Measurements from ENCODE around the gene CASR.

Gene CASR

DNA sequence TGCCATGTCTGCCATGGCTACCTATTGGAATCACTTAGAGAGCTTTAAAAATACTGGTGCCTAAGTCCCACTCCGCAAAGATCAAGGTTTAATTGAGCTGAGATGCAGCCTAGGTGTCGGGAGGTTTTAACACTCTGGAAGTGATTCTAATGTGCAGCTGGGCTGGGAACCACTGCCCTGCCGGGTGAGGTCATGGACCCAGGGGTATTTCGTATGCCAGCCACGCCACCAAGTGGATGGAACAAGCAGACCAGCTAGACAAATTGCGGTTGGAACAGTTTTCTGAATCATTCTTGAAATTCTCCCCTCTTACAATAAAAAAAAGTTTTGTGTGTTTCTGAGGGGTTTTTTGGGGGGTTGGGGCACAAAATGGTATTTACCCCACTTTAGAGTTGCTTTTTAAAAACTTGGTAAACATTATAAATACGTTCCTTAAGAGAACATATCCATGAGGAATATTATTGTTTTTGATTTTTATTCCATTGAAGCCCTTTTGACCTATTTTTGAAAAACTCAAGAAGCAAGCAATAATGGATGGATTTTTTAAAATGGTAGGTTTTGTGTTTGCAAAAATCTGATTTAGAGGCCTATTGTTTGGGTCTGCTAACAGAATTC is 75.4 kb downstream of the CASR start:
- no peak for DNase-seq (ENCODE audit: low spot score)

DNA sequence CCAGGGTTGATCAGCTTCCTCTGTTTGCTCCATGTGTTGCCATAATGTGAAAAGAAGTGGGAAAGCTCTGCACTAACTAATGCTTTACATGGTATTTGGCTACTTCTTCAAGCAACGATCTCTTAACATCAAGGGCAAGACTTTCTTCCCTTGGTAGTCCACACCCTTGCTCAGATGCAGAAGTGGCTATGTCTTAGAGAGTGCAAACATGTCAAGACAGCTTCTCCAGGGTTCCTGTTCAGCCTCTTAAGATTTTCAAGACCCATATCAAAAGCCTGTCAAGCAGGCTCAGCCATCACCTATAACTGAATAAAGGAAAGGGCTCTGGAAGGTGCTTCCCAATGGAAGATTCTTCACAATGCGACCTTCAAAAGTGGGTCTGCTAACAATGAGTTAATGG is 76.7 kb downstream of the CASR start:
- DNase-seq (ENCODE audit: low spot score) = no peak

DNA sequence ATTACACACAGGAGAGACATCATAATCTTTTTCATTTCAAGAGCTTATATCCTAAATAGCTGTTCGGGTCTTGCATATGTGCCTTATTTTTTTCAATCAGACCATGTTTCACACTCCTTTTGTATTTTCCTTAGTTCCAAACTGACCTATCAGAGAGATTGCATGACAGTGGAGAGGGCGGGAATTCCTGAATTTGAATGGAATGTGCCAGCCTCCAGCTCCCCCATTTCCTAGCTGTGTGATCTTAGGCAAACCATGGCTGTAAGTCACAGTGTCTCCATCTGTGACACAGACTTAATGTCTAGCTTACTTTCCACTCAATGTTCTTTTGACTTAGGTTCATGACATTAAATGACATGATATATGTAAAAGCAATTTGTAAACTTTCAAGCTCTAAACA is 79.6 kb downstream of the CASR start:
- DNase-seq (ENCODE audit: low spot score) = no peak

DNA sequence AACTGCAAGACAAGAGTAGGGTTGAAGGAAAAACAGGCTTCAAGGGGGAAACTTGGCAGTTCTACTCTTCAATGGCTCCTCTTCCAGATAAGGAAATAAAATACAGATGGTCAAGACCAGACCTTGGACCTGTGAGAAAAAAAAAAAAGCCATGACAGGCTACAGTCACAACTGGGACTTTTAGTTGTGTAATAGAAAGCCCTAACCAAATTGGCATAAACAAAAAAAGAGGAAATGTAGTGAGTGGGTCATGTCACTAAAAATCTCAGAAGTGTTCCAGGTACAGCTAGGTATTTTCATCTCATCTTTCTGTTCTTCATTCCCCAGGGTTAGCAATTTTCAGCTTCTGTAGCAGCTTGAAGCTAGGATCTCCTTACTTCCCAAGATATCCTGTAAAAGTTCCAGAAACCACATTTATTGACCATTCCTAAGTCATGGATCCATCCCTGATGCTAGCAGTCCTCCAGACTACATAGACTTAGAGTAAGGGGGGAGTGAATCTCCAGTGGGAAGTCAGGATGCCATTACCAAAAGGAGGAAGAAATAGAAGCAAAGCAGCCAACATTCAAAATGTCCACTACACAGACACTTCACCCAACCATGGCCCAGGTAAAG is 80.6 kb downstream of the CASR start:
- no peak for DNase-seq (ENCODE audit: low spot score)

DNA sequence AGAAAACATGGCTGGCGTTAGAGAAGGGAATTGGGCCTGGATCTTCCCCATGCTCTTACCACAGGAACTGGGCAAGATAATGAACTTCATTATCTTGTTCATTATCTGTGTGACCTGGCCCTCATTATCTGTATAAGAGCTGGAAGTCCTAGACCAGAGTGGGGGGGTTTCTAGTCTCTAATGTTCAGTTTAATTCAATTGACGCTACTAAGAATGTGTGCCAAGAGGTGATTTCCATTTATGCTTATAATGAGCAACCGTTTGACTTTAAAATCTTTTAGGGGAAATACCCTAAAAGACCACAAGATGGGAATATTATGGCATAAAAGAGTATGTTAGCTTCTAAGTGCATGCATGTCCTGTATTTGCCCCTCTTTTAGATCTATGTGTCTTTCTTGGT is 82.5 kb downstream of the CASR start:
- no peak for DNase-seq (ENCODE audit: low spot score)

DNA sequence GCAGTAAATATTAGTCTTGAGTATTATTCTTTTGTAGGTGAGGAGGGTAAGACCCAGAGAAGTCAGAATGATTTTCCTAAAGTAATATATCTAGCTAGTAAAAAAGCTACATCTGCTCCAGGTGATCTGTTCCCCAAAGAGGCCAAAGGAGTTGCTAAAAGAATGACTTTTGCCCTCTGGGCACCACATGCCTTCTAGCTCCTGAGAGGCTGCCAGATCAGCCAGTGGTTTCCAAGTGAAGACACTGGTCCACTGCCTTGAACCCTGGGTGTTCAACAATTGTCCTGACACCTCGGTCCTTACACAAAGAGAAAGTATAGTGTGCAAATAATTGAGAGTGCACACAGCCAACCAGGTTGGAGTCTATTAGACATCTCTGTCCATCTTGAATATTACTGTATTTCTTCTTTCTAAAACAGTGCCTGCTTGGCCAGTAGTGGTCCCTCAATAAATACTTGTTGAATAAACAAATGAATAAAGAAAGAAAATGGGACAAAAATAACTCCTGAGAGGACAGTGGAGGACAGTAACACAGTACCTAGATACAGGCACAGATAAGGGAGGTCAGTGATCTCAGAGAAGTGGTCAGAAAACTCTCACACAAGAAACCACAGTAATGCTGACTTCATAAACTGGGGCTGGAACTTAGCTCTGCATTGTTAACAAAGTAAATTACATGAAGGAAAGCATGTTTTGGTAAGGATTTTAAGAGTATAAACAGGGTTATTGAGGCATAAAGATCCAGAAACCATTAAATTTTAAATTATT is 85.0 kb downstream of the CASR start:
- DNase-seq (ENCODE audit: low spot score) = no peak

DNA sequence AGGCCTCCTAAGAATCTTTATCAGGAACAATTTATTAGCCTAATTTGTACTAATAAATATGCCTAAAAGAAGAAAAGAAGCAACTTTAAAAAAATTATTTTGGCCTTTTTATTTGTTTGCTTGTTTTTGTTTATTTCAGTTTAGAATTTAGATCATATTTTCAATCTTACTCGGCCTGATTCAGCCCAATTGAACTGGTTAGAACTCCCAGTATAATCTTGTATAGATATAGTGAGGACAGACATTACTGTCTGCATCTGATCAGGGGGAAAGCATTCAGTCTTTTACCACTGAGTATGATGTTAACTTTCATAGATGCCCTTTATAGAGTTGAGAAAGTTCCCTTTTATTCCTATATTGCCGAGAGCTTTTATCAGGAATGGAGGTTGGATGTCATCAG is 85.6 kb downstream of the CASR start:
- no peak for DNase-seq (ENCODE audit: low spot score)

DNA sequence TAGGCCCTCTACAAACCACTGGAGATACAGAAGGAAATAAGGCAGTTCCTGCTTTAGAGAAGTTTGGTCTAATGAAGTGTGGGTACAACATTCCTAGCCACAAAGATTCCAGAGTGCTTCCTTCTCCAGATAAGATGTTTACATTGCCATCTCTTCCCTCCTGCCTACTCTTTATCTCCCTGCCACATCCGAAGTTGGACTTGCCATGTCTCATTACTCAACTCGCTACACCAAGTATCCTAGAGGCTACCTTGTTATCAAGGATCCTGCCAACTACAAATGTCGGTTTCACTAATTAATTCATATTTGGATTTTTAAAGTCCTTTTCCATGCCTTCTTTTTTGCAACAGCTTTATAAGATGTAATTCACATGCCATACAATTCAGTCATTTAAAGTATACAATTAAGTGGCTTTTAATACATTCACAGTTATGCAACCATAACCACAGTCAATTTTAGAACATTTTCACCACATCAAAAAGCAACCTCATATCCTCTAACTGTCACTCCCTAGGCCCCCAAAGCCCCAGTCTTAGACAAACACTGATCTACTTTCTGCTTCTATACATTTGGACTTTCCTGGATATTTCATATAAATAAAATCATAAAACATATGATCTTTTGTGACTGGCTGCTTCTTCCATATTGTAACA is 87.9 kb downstream of the CASR start:
- no peak for DNase-seq (ENCODE audit: low spot score)

DNA sequence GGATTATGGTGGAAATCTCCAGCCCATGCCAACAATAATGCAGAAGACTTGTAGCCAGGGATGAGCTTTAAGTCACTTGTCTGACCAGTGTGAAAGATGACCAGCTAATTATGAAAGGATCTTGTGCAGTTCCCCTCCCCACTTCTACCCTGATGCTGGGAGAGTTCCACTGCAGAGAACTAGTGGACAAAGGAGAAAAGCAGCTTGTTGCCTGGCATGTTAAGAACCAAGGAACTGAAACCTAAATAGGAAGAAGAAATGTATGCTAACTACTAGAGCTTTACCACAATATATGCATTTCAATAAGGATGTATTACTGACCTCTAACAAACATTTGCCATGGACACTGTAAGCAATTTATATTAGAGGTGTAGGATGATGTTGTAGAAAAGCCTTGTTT is 89.4 kb downstream of the CASR start:
- no peak for DNase-seq (ENCODE audit: low spot score)

DNA sequence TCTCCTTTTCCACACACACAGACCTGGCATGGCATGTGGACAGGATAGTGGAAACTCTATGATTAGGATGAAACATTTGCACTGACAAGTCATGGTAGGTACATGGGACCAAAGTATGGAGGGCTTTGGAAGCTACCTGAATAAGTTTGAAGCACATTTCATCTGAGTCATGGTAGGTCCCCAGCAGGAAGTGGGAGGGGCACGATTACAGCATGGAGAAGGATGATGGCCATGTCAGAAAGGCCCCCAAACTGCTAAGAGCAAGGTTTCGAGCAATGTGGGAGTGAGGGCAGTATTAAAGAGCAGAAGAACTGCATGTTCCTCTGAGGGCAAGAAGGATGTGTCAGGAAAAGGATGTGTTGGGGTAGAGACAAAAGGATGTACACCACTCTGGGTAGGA is 90.0 kb downstream of the CASR start:
- DNase-seq (ENCODE audit: low spot score) = no peak

DNA sequence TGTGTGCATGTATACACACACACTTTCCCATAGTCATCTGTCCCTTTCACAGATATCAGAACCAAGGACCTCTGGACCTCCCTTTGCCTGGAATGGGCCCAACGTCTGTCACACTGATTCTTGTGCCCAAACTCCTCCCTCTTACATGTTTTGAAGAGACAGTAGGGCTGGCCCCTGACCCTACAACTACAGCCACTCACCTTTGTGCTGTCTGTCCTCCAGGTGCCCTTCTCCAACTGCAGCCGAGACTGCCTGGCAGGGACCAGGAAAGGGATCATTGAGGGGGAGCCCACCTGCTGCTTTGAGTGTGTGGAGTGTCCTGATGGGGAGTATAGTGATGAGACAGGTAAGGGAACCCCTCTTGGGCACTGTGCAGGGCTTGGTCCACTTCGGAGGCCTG is 98.4 kb downstream of the CASR start:
- no peak for DNase-seq (ENCODE audit: low spot score)

DNA sequence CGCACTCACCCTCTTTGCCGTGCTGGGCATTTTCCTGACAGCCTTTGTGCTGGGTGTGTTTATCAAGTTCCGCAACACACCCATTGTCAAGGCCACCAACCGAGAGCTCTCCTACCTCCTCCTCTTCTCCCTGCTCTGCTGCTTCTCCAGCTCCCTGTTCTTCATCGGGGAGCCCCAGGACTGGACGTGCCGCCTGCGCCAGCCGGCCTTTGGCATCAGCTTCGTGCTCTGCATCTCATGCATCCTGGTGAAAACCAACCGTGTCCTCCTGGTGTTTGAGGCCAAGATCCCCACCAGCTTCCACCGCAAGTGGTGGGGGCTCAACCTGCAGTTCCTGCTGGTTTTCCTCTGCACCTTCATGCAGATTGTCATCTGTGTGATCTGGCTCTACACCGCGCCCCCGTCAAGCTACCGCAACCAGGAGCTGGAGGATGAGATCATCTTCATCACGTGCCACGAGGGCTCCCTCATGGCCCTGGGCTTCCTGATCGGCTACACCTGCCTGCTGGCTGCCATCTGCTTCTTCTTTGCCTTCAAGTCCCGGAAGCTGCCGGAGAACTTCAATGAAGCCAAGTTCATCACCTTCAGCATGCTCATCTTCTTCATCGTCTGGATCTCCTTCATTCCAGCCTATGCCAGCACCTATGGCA is 100.5 kb downstream of the CASR start:
- DNase-seq (ENCODE audit: low spot score) = no peak

DNA sequence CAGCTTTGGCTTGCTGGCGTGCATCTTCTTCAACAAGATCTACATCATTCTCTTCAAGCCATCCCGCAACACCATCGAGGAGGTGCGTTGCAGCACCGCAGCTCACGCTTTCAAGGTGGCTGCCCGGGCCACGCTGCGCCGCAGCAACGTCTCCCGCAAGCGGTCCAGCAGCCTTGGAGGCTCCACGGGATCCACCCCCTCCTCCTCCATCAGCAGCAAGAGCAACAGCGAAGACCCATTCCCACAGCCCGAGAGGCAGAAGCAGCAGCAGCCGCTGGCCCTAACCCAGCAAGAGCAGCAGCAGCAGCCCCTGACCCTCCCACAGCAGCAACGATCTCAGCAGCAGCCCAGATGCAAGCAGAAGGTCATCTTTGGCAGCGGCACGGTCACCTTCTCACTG is 101.0 kb downstream of the CASR start:
- DNase-seq (ENCODE audit: low spot score) = no peak

DNA sequence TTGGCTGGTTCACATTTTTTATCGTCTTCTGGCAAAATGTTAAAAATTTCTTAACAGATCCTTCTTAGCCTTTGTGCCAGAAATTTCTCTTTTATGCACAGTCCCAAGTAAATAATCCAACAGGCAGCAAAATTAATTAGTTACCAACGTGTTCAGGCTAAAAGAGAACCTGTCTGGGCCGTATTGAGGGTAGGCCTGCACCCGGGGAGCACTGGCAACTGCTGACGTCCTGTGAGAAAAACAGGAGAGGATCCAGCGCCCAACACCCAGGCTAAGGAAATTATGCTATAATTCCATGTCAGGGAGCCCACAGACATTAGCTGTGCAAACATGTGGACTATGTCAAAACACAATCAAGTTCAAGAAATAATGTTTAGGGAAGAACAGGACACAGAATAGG is 110.9 kb downstream of the CASR start:
- no peak for DNase-seq (ENCODE audit: low spot score)

DNA sequence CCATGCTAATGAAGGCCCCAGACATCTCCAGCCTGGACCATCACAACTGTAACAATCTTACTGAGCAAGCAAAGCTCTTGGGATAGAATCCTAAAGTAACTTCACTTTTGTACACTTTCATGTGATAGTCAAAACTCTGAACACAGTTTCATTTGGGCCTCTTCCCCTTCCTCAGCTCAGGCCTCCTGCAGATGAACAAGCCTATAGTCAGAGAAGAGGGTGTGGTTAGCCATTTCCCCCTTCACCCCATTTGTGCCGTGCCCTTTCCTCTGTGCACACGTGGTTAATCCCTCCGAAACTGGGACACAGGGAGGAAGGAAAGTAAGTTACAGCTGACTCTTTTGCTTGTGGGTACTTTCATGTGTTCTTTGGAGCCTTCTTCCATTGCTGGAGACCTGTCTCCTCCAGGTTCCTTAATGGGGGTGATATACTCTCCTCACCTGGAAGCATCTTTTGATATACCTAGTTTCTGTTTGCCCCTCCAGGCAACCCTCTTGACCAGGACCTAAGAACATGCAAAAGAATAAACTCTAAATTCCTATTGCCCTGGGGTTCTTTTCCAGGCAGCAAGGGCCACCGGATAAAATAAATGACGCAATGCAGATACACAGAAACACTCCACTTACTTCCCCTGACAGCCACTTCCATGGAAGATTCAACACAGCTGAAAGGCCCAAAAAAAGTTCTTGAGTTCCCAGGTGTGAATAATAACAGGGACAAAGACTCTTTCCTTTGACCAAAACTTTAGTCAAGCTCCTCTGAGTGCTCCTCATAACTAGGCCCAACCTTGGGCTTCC is 112.0 kb downstream of the CASR start:
- no peak for DNase-seq (ENCODE audit: low spot score)

DNA sequence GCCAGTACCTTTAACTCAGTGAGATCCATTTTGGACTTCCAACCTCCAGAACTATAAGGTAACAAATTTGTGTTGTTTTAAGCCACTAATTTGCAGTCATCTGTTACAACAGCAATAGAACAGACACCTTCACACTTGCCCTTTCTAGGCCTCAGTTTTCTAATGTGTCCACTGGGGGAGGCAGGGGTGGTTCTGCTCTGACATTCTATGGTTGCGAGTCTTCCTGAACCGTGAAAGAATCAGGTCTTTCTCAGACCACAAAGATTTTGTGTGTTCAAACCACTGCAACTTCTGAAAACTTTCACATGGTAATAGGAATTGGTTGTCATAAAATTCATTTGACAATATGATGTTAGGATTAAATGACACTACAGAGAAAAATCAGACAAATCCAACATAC is 114.8 kb downstream of the CASR start:
- DNase-seq (ENCODE audit: low spot score) = no peak

DNA sequence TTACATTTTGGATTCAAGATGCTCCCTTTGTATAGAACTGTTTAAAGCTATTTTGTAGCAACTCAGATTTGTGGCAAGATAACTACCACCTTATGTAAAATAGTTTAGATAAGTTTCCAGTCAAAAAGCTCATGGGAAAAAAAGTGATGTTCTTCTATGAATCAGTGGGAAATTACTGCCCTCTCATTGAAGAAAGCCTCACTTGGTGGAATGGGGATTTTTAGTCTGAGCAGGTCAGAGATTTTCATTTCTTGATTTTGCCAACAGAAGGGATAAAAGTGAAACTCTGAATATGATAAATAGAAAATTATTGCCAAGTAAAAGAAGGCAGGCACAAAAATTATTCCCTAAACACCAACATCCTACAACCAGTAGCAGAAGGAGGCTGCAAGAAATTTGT is 115.7 kb downstream of the CASR start:
- DNase-seq (ENCODE audit: low spot score) = no peak

DNA sequence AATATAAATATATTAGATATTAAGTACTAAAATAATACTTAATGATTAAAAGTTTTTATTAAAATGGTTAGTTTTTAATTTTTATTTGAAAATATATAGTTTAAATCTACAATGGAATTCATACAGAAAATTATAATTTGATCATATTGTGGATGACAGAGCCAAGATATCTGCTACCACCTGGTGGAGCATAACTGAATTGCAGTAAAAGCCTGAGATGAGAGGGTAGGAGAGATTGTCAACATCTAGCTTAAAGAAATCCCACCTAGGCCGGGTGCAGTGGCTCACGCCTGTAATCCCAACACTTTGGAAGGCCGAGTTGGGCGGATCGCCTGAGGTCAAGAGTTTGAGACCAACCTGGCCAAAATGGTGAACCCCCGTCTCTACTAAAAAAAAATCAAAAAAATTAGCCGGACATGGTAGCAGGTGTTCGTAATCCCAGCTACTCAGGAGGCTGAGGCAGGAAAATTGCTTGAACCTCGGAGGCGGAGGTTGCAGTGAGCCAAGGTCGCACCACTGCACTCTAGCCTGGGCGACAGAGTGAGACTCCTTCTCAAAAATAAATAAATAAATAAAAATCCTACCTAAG is 116.5 kb downstream of the CASR start:
- DNase-seq (ENCODE audit: low spot score) = no peak

DNA sequence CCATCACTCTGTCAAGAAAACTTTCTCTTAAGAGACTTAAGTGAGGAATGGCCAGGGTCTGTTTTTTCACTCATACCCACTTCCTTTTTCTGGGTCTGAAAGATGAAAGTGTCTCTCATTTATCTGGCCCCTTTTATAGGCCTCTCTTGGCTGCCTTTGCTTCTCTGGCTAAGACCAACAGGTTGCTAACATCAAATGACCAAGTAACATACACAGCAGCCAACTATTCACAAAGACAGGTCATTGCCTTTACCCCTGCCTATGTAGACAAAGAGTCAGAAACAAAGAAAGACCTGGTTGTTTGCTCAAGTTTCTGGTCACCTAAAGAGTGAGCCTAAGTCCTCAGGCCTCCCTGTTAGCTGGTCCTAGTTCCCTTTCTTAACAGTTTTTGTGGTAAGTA is 117.6 kb downstream of the CASR start:
- no peak for DNase-seq (ENCODE audit: low spot score)

DNA sequence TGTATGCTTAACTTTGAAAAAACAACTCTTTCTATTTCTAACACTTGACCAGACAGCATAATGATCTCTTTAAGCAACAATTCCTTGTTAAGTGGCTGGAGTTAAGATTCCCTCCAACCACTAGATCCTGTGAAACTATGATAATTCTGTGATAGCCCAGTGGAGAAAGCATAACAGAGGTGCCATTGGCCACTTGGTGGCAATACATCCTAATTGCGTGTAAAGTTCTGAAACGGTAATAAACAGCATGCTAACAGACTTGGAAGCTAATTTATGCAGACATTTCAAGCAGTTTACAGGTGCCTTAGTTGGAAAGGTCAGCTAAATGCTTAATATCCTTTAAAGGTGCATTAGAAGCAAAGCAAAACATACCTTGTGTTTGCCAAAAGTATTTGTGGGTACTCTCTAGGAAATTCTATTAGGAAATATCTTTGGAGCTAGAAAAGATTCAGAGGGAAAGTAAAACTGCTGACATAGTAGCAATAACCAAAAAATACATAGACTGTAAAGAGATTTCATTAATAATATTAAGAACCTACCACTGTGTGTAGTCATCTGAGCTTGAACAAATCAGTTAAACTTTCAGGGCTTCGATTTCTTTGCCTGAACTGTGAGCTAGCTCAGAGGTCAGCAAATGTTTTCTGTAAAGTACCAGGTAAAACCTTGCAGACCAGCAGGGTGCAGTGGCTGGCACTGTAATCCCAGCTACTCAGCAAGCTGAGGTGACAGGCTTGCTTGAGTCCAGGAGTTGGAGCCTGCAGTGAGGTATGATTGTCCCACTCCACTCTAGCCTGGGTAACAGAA is 122.6 kb downstream of the CASR start:
- no peak for DNase-seq (ENCODE audit: low spot score)

DNA sequence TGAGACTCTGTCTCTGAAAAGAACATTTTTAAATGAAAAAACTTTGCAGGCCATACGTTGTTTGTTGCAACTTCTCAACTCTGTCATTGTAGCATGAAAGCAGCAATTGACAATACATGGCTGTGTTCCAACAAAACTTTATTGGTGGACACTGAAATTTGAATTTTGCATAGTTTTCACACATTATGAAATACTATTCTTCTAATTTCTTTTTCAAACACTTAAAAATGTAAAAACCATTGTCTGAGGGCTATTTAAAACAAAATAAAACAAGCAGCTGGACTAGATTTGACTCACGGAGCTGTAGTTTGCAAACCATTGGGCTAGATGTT is 123.1 kb downstream of the CASR start:
- DNase-seq (ENCODE audit: low spot score) = no peak

Data from left forelimb (tissue), 1 donor.